ENCODE measurements around the gene AHSP.
"Not testable (repeated sequence)": the region's sequence is repeated elsewhere in the genome, so short reads cannot be mapped to it uniquely, and the experiment has no call there.

AHSP gene

GRCh38 chr16:31532896-31533295 is 5.2 kb downstream of the AHSP start:
- H3K36me3 ChIP-seq (ENCODE audit: control insufficient read depth in 1 of 2, insufficient read depth in 2 of 2, low read length in 2 of 2) = no peaks in the 10 kb centered on the region
- H3K4me1 ChIP-seq (ENCODE audit: control insufficient read depth in 1 of 2, insufficient read depth in 2 of 2, low read length in 2 of 2) = peaks cover 0 to 12% of the 10 kb centered on the region in 2 donors
- no peak overlapping the region for H3K27ac ChIP-seq (ENCODE audit: low read length)
- no peak overlapping the region for H3K4me3 ChIP-seq (ENCODE audit: low read depth in 1 of 2, low read length in 2 of 2)
- peaks cover 28% of the 10 kb centered on the region for H3K27me3 ChIP-seq (ENCODE audit: low read depth, low read length)
- no peaks in the 10 kb centered on the region for H3K9me3 ChIP-seq (ENCODE audit: control insufficient read depth in 1 of 2, low read length in 2 of 2)

DNA sequence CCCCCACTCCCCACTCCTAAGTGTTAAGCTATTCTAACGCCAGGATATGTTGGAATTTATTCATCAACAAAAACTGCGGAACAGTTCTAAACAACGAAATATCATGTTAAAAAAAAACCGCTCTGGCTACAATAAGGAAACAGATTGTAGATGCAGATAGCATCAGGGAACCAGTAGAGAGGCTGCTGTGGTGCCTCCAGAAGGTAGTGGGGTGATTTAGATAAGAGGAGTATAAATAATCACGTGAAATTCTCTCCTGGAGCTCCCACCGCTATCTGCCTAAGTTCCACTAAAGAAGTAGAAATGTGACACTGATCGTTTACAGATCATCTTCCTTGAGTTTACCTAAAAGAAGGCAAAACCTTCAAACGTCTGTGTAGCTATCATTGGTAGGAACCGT is 8.0 kb downstream of the AHSP start:
- H3K4me3 ChIP-seq (ENCODE audit: low read depth in 1 of 2, low read length in 2 of 2) = no peak overlapping the region
- H3K27ac ChIP-seq (ENCODE audit: low read length) = no peak overlapping the region
- H3K27me3 ChIP-seq (ENCODE audit: low read depth, low read length) = peaks cover 17% of the 10 kb centered on the region
- no peaks in the 10 kb centered on the region for H3K36me3 ChIP-seq (ENCODE audit: control insufficient read depth in 1 of 2, insufficient read depth in 2 of 2, low read length in 2 of 2)
- peaks cover 0 to 7% of the 10 kb centered on the region in 2 donors for H3K4me1 ChIP-seq (ENCODE audit: control insufficient read depth in 1 of 2, insufficient read depth in 2 of 2, low read length in 2 of 2)
- H3K9me3 ChIP-seq (ENCODE audit: control insufficient read depth in 1 of 2, low read length in 2 of 2) = no peaks in the 10 kb centered on the region

DNA sequence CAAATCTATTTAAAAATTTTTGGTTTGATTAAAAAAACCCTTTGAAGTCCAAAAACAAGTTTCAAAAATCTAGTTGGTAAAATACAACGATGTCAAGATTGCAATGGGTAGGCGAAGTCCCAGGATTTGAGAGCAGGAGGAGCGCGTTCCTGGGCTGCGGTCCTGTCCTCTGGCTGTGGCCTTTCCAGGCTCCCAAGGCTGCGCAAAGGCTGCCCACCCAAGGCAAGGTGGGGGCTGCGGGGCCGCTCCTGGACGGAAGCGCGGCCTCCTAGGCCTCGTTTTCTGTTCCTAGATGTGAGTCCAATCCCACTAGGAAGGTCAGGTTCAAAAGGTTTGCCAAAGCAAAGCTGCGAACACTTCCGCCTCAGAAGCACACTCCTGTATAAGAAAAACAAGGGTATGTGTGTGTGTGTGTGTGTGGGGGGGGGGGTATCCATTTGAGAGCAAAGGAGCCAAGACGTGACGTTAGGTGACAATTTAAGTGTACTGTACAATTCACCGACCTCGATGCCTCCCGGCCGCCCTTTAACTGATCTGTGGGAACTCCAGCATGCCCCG is 9.2 kb downstream of the AHSP start:
- peaks cover 0 to 7% of the 10 kb centered on the region in 2 donors for H3K4me1 ChIP-seq (ENCODE audit: control insufficient read depth in 1 of 2, insufficient read depth in 2 of 2, low read length in 2 of 2)
- H3K36me3 ChIP-seq (ENCODE audit: control insufficient read depth in 1 of 2, insufficient read depth in 2 of 2, low read length in 2 of 2) = no peaks in the 10 kb centered on the region
- H3K27me3 ChIP-seq (ENCODE audit: low read depth, low read length) = peaks cover 8% of the 10 kb centered on the region
- H3K9me3 ChIP-seq (ENCODE audit: control insufficient read depth in 1 of 2, low read length in 2 of 2) = no peaks in the 10 kb centered on the region
- H3K4me3 ChIP-seq (ENCODE audit: low read depth in 1 of 2, low read length in 2 of 2) = peak overlapping the region in 1 of 2 donors; percentile 49
- H3K27ac ChIP-seq (ENCODE audit: low read length) = no peak overlapping the region

GRCh38 chr16:31537362-31538242 is 9.9 kb downstream of the AHSP start:
- peak overlapping the region in 1 of 2 donors; percentile 49 for H3K4me3 ChIP-seq (ENCODE audit: low read depth in 1 of 2, low read length in 2 of 2)
- peaks cover 0 to 2% of the 10 kb centered on the region in 2 donors for H3K9me3 ChIP-seq (ENCODE audit: control insufficient read depth in 1 of 2, low read length in 2 of 2)
- H3K27me3 ChIP-seq (ENCODE audit: low read depth, low read length) = peaks cover 8% of the 10 kb centered on the region

DNA sequence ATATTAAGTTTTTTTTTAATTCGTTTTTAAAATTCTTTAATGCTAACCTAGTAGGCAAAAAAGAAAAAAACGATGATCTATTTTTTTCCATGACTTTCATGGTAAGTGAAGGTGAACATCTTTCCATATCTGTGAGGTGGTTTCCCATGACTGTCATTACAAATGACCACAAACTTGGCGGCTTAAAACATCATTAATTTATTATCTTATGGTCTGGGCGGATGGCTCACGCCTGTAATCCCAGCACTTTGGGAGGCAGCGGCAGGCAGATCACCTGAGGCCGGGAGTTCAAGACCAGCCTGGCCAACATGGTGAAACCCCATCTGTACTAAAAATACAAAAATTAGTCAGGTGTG is 10.5 kb downstream of the AHSP start:
- not testable (repeated sequence) for H3K4me1 ChIP-seq (ENCODE audit: control insufficient read depth in 1 of 2, insufficient read depth in 2 of 2, low read length in 2 of 2); H3K27me3 ChIP-seq (ENCODE audit: low read depth, low read length); H3K4me3 ChIP-seq (ENCODE audit: low read depth in 1 of 2, low read length in 2 of 2); H3K27ac ChIP-seq (ENCODE audit: low read length); H3K36me3 ChIP-seq (ENCODE audit: control insufficient read depth in 1 of 2, insufficient read depth in 2 of 2, low read length in 2 of 2); H3K9me3 ChIP-seq (ENCODE audit: control insufficient read depth in 1 of 2, low read length in 2 of 2)

More at GRCh38 chr16:31537362-31538242, 9.9 kb downstream of the AHSP start:
- Histone ChIP-seq H3K27ac (ENCODE audit: low read length) (no peak overlapping the region), H3K36me3 (ENCODE audit: control insufficient read depth in 1 of 2, insufficient read depth in 2 of 2, low read length in 2 of 2) (no peaks in the 10 kb centered on the region), H3K4me1 (ENCODE audit: control insufficient read depth in 1 of 2, insufficient read depth in 2 of 2, low read length in 2 of 2) (peaks cover 0 to 7% of the 10 kb centered on the region in 2 donors)

DNA sequence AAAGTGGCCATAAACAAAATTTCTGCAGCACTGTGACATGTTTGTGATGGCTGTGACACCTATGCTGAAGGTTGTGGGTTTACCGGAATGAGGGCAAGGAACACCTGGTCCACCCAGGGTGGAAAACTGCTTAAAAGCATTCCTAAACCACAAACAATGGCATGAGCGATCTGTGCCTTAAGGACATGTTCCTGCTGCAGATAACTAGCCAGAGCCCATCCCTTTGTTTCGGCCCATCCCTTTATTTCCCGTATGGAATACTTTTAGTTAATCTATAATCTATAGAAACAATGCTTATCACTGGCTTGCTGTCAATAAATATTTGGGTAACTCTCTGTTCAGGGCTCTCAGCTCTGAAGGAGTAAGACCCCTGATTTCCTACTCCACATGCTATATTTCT is 12.1 kb downstream of the AHSP start:
- H3K27ac ChIP-seq (ENCODE audit: low read length); H3K9me3 ChIP-seq (ENCODE audit: control insufficient read depth in 1 of 2, low read length in 2 of 2); H3K27me3 ChIP-seq (ENCODE audit: low read depth, low read length); H3K4me1 ChIP-seq (ENCODE audit: control insufficient read depth in 1 of 2, insufficient read depth in 2 of 2, low read length in 2 of 2); H3K4me3 ChIP-seq (ENCODE audit: low read depth in 1 of 2, low read length in 2 of 2); H3K36me3 ChIP-seq (ENCODE audit: control insufficient read depth in 1 of 2, insufficient read depth in 2 of 2, low read length in 2 of 2): not testable (repeated sequence)

- H3K27ac ChIP-seq (ENCODE audit: low read length) = no peak overlapping the region
- no peak overlapping the region for H3K4me3 ChIP-seq (ENCODE audit: low read depth in 1 of 2, low read length in 2 of 2)
- H3K4me1 ChIP-seq (ENCODE audit: control insufficient read depth in 1 of 2, insufficient read depth in 2 of 2, low read length in 2 of 2) = peaks cover 0 to 1% of the 10 kb centered on the region in 2 donors
- H3K36me3 ChIP-seq (ENCODE audit: control insufficient read depth in 1 of 2, insufficient read depth in 2 of 2, low read length in 2 of 2) = no peaks in the 10 kb centered on the region
- H3K27me3 ChIP-seq (ENCODE audit: low read depth, low read length) = peaks cover under 1% of the 10 kb centered on the region
- H3K9me3 ChIP-seq (ENCODE audit: control insufficient read depth in 1 of 2, low read length in 2 of 2) = peaks cover 0 to 5% of the 10 kb centered on the region in 2 donors
These were observed 15.1 kb downstream of the AHSP start for GRCh38 chr16:31542763-31543162.

DNA sequence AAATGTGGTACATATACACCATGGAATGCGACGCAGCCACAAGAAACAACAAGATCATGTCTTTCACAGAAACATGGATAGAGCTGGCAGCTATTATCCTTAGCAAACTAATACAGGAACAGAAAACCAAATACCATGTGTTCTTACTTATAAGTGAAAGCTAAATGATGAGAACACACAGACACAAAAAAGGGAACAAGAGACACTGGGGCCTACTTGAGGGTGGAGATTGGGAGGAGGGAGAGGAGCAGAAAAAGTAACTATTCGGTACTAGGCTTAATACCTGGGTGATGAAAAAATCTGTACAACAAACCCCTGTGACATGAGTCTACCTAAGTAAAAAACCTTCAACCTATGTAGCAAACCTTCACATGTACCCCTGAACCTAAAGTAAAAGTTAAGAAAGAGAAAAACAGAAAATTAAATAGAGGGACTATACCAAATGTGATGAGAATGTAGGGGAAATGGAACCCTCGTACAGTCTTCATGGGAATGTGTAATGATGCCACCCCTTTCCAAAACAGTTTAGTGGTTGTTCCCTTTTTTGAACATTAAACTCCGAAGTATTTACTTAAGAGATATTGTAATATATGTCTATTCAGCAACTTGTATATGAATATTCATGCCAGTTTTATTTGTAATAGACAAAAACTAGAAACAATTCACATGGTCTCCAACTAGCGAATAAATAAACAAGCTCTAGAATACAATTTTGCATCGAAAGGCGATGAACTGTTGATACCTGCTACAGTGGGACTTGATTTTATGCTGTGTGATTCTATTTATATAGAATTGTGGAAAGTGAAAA is 33.9 kb downstream of the AHSP start:
- Histone ChIP-seq H3K9me3 (ENCODE audit: control insufficient read depth in 1 of 2, low read length in 2 of 2) (no peaks in the 10 kb centered on the region), H3K36me3 (ENCODE audit: control insufficient read depth in 1 of 2, insufficient read depth in 2 of 2, low read length in 2 of 2) (no peaks in the 10 kb centered on the region), H3K4me1 (ENCODE audit: control insufficient read depth in 1 of 2, insufficient read depth in 2 of 2, low read length in 2 of 2) (no peaks in the 10 kb centered on the region), H3K27ac (ENCODE audit: low read length) (no peak overlapping the region), H3K4me3 (ENCODE audit: low read depth in 1 of 2, low read length in 2 of 2) (no peak overlapping the region), H3K27me3 (ENCODE audit: low read depth, low read length) (no peaks in the 10 kb centered on the region)

DNA sequence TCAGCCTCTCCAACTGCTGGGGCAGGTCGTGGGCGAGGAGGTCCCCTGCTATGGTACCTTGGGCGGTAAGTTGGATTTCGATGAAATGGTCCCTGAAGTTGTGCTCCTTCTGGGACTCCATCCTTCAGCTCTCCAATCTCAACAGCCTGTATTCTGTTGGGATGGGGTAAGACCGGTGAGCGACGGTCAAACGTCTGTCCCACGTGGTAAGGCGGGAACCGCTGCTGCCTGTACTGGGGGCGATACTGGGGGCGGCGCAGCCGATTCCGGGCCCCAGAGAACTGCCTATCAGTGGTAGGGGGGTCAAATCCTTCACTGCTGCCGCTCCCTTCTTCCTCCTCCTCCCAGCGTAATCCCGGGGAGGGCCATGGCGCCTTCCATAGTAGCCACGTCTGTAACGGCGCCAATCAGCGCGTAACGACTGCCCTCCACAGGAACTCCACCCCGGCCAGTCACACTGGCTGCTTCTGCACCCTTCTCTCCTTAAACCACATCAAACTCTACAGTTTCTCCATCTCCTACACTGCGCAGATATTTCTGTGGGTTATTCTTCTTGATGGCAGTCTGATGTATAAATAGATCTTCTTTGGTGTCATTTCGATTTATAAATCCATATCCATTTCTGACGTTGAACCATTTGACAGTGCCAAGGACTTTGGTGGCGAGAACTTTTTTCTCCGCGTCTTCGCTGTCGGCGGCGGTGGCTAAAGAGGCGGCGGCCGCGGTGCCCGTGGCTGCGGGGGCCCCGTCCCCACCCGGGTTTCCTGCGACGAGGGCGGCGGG is 41.1 kb downstream of the AHSP start:
- Histone ChIP-seq H3K36me3 (ENCODE audit: control insufficient read depth in 1 of 2, insufficient read depth in 2 of 2, low read length in 2 of 2) (no peaks in the 10 kb centered on the region), H3K27ac (ENCODE audit: low read length) (no peak overlapping the region), H3K4me1 (ENCODE audit: control insufficient read depth in 1 of 2, insufficient read depth in 2 of 2, low read length in 2 of 2) (peaks cover 0 to 7% of the 10 kb centered on the region in 2 donors), H3K4me3 (ENCODE audit: low read depth in 1 of 2, low read length in 2 of 2) (peak overlapping the region; percentile 21 to 50), H3K9me3 (ENCODE audit: control insufficient read depth in 1 of 2, low read length in 2 of 2) (no peaks in the 10 kb centered on the region), H3K27me3 (ENCODE audit: low read depth, low read length) (peaks cover 11% of the 10 kb centered on the region)

DNA sequence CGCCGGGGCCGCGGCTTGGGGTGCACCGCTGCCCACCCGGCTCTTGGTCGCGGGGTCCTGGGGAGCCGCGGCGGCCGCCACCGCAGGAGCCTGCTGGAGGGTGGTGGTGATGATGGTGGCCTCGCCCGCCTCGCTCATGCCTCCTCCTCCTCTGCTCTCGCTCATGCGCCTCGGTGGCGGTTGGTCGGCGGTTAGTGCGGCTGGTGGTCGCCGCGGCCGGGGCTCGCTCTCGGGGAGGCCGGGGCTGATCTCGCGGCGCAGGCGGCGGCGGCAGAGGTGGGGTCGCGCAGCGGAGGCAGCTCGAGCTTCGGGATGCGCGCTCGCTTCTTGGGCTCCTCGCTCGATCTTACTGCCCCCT is 41.6 kb downstream of the AHSP start:
- H3K4me1 ChIP-seq (ENCODE audit: control insufficient read depth in 1 of 2, insufficient read depth in 2 of 2, low read length in 2 of 2) = peaks cover 0 to 7% of the 10 kb centered on the region in 2 donors
- peaks cover 11% of the 10 kb centered on the region for H3K27me3 ChIP-seq (ENCODE audit: low read depth, low read length)
- no peaks in the 10 kb centered on the region for H3K9me3 ChIP-seq (ENCODE audit: control insufficient read depth in 1 of 2, low read length in 2 of 2)
- H3K27ac ChIP-seq (ENCODE audit: low read length) = no peak overlapping the region
- peak overlapping the region in 1 of 2 donors; percentile 50 for H3K4me3 ChIP-seq (ENCODE audit: low read depth in 1 of 2, low read length in 2 of 2)
- H3K36me3 ChIP-seq (ENCODE audit: control insufficient read depth in 1 of 2, insufficient read depth in 2 of 2, low read length in 2 of 2) = no peaks in the 10 kb centered on the region

DNA sequence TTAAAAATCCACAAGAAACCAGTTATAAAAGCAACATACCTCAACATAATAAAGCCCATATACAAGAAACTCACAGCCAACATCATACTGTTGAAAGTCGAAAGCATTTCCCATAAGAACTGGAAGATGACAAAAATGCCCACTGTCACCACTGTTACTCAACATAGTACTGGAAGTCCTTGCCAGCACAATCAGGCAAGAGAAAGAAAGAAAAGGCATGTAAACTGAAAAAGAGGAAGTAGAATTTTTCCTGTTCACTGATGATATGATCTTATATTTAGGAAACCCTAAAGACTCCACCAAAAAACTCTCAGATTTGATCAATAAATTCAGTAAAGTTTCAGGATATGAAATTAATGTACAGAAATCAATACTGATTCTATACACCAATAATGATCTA is 45.1 kb downstream of the AHSP start:
- peaks cover 0 to 7% of the 10 kb centered on the region in 2 donors for H3K4me1 ChIP-seq (ENCODE audit: control insufficient read depth in 1 of 2, insufficient read depth in 2 of 2, low read length in 2 of 2)
- H3K27me3 ChIP-seq (ENCODE audit: low read depth, low read length) = peaks cover 11% of the 10 kb centered on the region
- no peak overlapping the region for H3K4me3 ChIP-seq (ENCODE audit: low read depth in 1 of 2, low read length in 2 of 2)
- no peak overlapping the region for H3K27ac ChIP-seq (ENCODE audit: low read length)
- H3K9me3 ChIP-seq (ENCODE audit: control insufficient read depth in 1 of 2, low read length in 2 of 2) = peaks cover 0 to 5% of the 10 kb centered on the region in 2 donors
- H3K36me3 ChIP-seq (ENCODE audit: control insufficient read depth in 1 of 2, insufficient read depth in 2 of 2, low read length in 2 of 2) = no peaks in the 10 kb centered on the region
